H1 (cell line): ENCODE measurements around the gene ZNF8. TPM values are rescaled to one million over a fixed set of nuclear protein-coding genes. Genes with fewer than 3 reads are reported as not detected.

Source experiments
- BCL11A ChIP-seq, 2 experiments: IDR thresholded peaks; one replicate each; pipeline ENCODE4 v1.6.1; 2011; ENCODE audit warnings: low read depth in 2 of 2, low read length in 2 of 2, mild to moderate bottlenecking in 2 of 2
- CEBPB ChIP-seq: IDR thresholded peaks from 2 replicates; pipeline ENCODE4 v1.6.1; 2012; ENCODE audit warnings: low read depth, low read length
- CTBP2 ChIP-seq: IDR thresholded peaks from 2 replicates; pipeline ENCODE4 v1.7.0; 2011; ENCODE audit warnings: borderline replicate concordance, mild to moderate bottlenecking, moderate library complexity, mixed read lengths, low read length; ENCODE audit not compliant: insufficient read depth, insufficient read length
- EZH2 ChIP-seq: fragments of 200-600 bp; sonication (generic); IDR thresholded peaks from 2 replicates; pipeline ENCODE4 v1.7.1; 2012; ENCODE audit warnings: low read depth, mild to moderate bottlenecking, moderate library complexity, low read length, inconsistent platforms; ENCODE audit not compliant: severe bottlenecking
- POLR2AphosphoS5 ChIP-seq: IDR thresholded peaks from 2 replicates; pipeline ENCODE4 v1.6.1; 2011; ENCODE audit warnings: low read depth, low read length
- polyA plus RNA-seq, 7 experiments: library from polyadenylated mRNA; depleted of rRNA in 3 of 7; stranded (reverse) in 5 of 7; unstranded in 2 of 7; fragments of >200 nt in 5 of 7; fragments of 200-250 nt in 2 of 7; gene quantifications; 1 replicate in 5 of 7; 2 replicates in 1 of 7; 4 replicates in 1 of 7; pipeline versions ENCODE4 v1.2.1 to v1.2.3, GENCODE V29; 2011 to 2013; ENCODE audit warnings: missing spikeins in 2 of 7, mixed read lengths in 2 of 7
- total RNA-seq: library from RNA; stranded (reverse); fragmentation: NEBNext Ultra II Directional; extraction: Animal tissue kit (Norgen Biotek cat#: 25700); gene quantifications from 2 replicates; pipeline ENCODE4 v1.2.1, GENCODE V29; 2021
- TF ChIP-seq, protein P1 (sequence below): fragments of 300-600 bp; sonication (generic); IDR thresholded peaks from 2 replicates; pipeline ENCODE4 v1.7.1; 2012; ENCODE audit warnings: low read length, moderate library complexity, mild to moderate bottlenecking, inconsistent platforms; ENCODE audit not compliant: insufficient replicate concordance
- TF ChIP-seq, protein P2 (sequence below): IDR thresholded peaks from 2 replicates; pipeline ENCODE4 v1.6.1; 2011; ENCODE audit warnings: low read length, improper control_type of control experiment

Gene ZNF8
- total and polyA plus RNA-seq, 2 of the 8 experiments (the other 6 are each of a cell fraction or from before 2014, with no cell fraction given) = 9.2 to 21.5 TPM

DNA sequence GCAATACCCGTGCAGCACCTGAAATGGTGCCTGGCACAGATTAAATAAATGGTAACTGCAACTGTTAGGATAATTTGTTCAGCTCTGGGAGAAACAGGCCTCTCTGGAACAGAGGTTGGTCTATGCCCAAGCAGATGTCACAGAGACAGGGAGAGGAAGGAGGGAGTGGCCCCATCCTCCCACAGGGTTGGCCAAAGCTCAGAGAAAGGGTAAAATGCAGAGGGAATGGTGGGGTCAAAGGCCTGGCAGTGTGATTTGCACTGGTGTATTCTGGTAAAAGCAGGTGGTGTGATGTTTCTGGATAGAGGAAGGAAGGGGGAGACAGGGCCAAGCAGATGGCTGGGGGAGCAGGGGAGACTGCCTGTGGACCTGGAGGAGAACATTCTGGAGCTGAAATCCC lies 57.5 kb downstream of the ZNF8 start (continued):
- TF ChIP-seq, protein P1, sequence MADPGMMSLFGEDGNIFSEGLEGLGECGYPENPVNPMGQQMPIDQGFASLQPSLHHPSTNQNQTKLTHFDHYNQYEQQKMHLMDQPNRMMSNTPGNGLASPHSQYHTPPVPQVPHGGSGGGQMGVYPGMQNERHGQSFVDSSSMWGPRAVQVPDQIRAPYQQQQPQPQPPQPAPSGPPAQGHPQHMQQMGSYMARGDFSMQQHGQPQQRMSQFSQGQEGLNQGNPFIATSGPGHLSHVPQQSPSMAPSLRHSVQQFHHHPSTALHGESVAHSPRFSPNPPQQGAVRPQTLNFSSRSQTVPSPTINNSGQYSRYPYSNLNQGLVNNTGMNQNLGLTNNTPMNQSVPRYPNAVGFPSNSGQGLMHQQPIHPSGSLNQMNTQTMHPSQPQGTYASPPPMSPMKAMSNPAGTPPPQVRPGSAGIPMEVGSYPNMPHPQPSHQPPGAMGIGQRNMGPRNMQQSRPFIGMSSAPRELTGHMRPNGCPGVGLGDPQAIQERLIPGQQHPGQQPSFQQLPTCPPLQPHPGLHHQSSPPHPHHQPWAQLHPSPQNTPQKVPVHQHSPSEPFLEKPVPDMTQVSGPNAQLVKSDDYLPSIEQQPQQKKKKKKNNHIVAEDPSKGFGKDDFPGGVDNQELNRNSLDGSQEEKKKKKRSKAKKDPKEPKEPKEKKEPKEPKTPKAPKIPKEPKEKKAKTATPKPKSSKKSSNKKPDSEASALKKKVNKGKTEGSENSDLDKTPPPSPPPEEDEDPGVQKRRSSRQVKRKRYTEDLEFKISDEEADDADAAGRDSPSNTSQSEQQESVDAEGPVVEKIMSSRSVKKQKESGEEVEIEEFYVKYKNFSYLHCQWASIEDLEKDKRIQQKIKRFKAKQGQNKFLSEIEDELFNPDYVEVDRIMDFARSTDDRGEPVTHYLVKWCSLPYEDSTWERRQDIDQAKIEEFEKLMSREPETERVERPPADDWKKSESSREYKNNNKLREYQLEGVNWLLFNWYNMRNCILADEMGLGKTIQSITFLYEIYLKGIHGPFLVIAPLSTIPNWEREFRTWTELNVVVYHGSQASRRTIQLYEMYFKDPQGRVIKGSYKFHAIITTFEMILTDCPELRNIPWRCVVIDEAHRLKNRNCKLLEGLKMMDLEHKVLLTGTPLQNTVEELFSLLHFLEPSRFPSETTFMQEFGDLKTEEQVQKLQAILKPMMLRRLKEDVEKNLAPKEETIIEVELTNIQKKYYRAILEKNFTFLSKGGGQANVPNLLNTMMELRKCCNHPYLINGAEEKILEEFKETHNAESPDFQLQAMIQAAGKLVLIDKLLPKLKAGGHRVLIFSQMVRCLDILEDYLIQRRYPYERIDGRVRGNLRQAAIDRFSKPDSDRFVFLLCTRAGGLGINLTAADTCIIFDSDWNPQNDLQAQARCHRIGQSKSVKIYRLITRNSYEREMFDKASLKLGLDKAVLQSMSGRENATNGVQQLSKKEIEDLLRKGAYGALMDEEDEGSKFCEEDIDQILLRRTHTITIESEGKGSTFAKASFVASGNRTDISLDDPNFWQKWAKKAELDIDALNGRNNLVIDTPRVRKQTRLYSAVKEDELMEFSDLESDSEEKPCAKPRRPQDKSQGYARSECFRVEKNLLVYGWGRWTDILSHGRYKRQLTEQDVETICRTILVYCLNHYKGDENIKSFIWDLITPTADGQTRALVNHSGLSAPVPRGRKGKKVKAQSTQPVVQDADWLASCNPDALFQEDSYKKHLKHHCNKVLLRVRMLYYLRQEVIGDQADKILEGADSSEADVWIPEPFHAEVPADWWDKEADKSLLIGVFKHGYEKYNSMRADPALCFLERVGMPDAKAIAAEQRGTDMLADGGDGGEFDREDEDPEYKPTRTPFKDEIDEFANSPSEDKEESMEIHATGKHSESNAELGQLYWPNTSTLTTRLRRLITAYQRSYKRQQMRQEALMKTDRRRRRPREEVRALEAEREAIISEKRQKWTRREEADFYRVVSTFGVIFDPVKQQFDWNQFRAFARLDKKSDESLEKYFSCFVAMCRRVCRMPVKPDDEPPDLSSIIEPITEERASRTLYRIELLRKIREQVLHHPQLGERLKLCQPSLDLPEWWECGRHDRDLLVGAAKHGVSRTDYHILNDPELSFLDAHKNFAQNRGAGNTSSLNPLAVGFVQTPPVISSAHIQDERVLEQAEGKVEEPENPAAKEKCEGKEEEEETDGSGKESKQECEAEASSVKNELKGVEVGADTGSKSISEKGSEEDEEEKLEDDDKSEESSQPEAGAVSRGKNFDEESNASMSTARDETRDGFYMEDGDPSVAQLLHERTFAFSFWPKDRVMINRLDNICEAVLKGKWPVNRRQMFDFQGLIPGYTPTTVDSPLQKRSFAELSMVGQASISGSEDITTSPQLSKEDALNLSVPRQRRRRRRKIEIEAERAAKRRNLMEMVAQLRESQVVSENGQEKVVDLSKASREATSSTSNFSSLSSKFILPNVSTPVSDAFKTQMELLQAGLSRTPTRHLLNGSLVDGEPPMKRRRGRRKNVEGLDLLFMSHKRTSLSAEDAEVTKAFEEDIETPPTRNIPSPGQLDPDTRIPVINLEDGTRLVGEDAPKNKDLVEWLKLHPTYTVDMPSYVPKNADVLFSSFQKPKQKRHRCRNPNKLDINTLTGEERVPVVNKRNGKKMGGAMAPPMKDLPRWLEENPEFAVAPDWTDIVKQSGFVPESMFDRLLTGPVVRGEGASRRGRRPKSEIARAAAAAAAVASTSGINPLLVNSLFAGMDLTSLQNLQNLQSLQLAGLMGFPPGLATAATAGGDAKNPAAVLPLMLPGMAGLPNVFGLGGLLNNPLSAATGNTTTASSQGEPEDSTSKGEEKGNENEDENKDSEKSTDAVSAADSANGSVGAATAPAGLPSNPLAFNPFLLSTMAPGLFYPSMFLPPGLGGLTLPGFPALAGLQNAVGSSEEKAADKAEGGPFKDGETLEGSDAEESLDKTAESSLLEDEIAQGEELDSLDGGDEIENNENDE = no peak
- TF ChIP-seq, protein P2, sequence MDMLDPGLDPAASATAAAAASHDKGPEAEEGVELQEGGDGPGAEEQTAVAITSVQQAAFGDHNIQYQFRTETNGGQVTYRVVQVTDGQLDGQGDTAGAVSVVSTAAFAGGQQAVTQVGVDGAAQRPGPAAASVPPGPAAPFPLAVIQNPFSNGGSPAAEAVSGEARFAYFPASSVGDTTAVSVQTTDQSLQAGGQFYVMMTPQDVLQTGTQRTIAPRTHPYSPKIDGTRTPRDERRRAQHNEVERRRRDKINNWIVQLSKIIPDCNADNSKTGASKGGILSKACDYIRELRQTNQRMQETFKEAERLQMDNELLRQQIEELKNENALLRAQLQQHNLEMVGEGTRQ = no peak
- no peak for TF ChIP-seq BCL11A (IDR thresholded peaks at IDR 0.05; ENCODE audit: low read depth in 2 of 2, low read length in 2 of 2)
- TF ChIP-seq CEBPB = no peak
- TF ChIP-seq POLR2AphosphoS5 = no peak
- no peak for TF ChIP-seq CTBP2
- no peak for TF ChIP-seq EZH2
